ENCODE data around the gene ANXA6.

The ANXA6 gene

GRCh38 chr5:151126199-151126645, 31.4 kb downstream of the ANXA6 start:
- DNase-seq = peak in 1 of 2 experiments; percentile 12

- no peak for DNase-seq
These were observed 32.2 kb downstream of the ANXA6 start for GRCh38 chr5:151125421-151125820.

- DNase-seq = no peak
These were observed 33.5 kb downstream of the ANXA6 start for GRCh38 chr5:151123897-151124751.

- no peak for DNase-seq
These were observed 34.8 kb downstream of the ANXA6 start for GRCh38 chr5:151122828-151123227.

GRCh38 chr5:151121665-151122064, 35.9 kb downstream of the ANXA6 start:
- no peak for DNase-seq

GRCh38 chr5:151121095-151121494, 36.5 kb downstream of the ANXA6 start:
- DNase-seq = no peak

- DNase-seq = no peak
These were observed 38.5 kb downstream of the ANXA6 start for GRCh38 chr5:151118913-151119575.

- DNase-seq = peak in 1 of 2 experiments; percentile 31
These were observed 42.2 kb downstream of the ANXA6 start for GRCh38 chr5:151115272-151115905.

GRCh38 chr5:151113651-151114050, 43.9 kb downstream of the ANXA6 start:
- DNase-seq = no peak

GRCh38 chr5:151110992-151111391, 46.6 kb downstream of the ANXA6 start:
- DNase-seq = no peak

GRCh38 chr5:151110122-151110681, 47.4 kb downstream of the ANXA6 start:
- no peak for DNase-seq

- no peak for DNase-seq
These were observed 49.0 kb downstream of the ANXA6 start for GRCh38 chr5:151108566-151108965.

- DNase-seq = no peak
These were observed 49.6 kb downstream of the ANXA6 start for GRCh38 chr5:151107738-151108520.

GRCh38 chr5:151107084-151107483, 50.5 kb downstream of the ANXA6 start:
- no peak for DNase-seq

GRCh38 chr5:151106509-151106908, 51.1 kb downstream of the ANXA6 start:
- no peak for DNase-seq

- DNase-seq = no peak
These were observed 51.5 kb downstream of the ANXA6 start for GRCh38 chr5:151106043-151106442.

- no peak for DNase-seq
These were observed 52.0 kb downstream of the ANXA6 start for GRCh38 chr5:151105561-151105960.

- DNase-seq = no peak
These were observed 52.8 kb downstream of the ANXA6 start for GRCh38 chr5:151104795-151105194.

- no peak for DNase-seq
These were observed 55.8 kb downstream of the ANXA6 start for GRCh38 chr5:151101746-151102145.

- no peak for DNase-seq
These were observed 56.4 kb downstream of the ANXA6 start for GRCh38 chr5:151101151-151101550.

- DNase-seq = no peak
These were observed 56.9 kb downstream of the ANXA6 start for GRCh38 chr5:151100681-151101080.

- no peak for DNase-seq
These were observed 58.8 kb downstream of the ANXA6 start for GRCh38 chr5:151098768-151099121.

Data from NCI-H187 (cell line).